ENCODE measurements around the gene CALN1.

GRCh38 chr7:72025381-72025960 lies 386.7 kb downstream of the CALN1 start:
- TF ChIP-seq EP300 (IDR thresholded peaks at IDR 0.05) (no peak), CTCF (IDR thresholded peaks at IDR 0.05) (no peak)

All from ovary (tissue), 3 donors.